GM23338 (cell line): ENCODE results near the gene UBE2D4. TPM values are rescaled to one million over a fixed set of nuclear protein-coding genes. Genes with fewer than 3 reads are reported as not detected.

ENCODE experiments used
- ATAC-seq: fragments of 200-7000 bp; cut with Tn5 transposase; 3 replicates; pipeline ENCODE4 v1.9.1; 2020
- DNase-seq: peaks from one replicate; pipeline ENCODE4 v3.0.0-alpha.2; 2015; ENCODE audit warnings: low spot score
- H2AFZ ChIP-seq: fragments of 200-600 bp; sonication (generic); 2 replicates; pipeline ENCODE4 v1.8.0; 2016; ENCODE audit warnings: antibody characterized with exemption, mild to moderate bottlenecking, moderate library complexity
- H3F3A ChIP-seq: fragments of 200-600 bp; sonication (generic); replicated peaks from 2 replicates; pipeline ENCODE4 v1.8.0; 2017; ENCODE audit warnings: antibody characterized with exemption, mixed run types, low read depth
- H3K27ac ChIP-seq: fragments of 200-600 bp; sonication (generic); 2 replicates; pipeline ENCODE4 v1.6.1; 2016; ENCODE audit warnings: low read depth
- H3K27me3 ChIP-seq: fragments of 200-600 bp; sonication (generic); 2 replicates; pipeline ENCODE4 v1.8.0; 2016; ENCODE audit warnings: mild to moderate bottlenecking, mixed run types, moderate library complexity; ENCODE audit not compliant: insufficient read depth
- H3K36me3 ChIP-seq: fragments of 200-600 bp; sonication (generic); 2 replicates; pipeline ENCODE4 v1.8.0; 2016; ENCODE audit warnings: mild to moderate bottlenecking; ENCODE audit not compliant: insufficient read depth
- H3K4me1 ChIP-seq: fragments of 200-600 bp; sonication (generic); 2 replicates; pipeline ENCODE4 v1.8.0; 2016; ENCODE audit warnings: mild to moderate bottlenecking, moderate library complexity; ENCODE audit not compliant: insufficient read depth
- H3K4me2 ChIP-seq: fragments of 200-600 bp; sonication (generic); 2 replicates; pipeline ENCODE4 v1.7.1; 2017; ENCODE audit warnings: mixed run types
- H3K4me3 ChIP-seq: fragments of 200-600 bp; sonication (generic); 2 replicates; pipeline ENCODE4 v1.6.1; 2016; ENCODE audit warnings: mixed run types
- H3K79me2 ChIP-seq: fragments of 200-600 bp; sonication (generic); replicated peaks from 2 replicates; pipeline ENCODE4 v1.8.0; 2017; ENCODE audit warnings: mild to moderate bottlenecking; ENCODE audit not compliant: insufficient read depth
- H3K9me2 ChIP-seq: fragments of 200-600 bp; sonication (generic); 2 replicates; pipeline ENCODE4 v1.8.0; 2017; ENCODE audit not compliant: insufficient read depth
- H4K20me1 ChIP-seq: fragments of 200-600 bp; sonication (generic); replicated peaks from 2 replicates; pipeline ENCODE4 v1.8.0; 2017; ENCODE audit warnings: mild to moderate bottlenecking; ENCODE audit not compliant: insufficient read depth
- H3K27ac Mint-ChIP-seq: 2 replicates; pipeline ENCODE4 v1.8.0; 2020; ENCODE audit warnings: inconsistent platforms, mild to moderate bottlenecking, moderate library complexity, mixed read lengths
- H3K27me3 Mint-ChIP-seq: 3 replicates; pipeline ENCODE4 v1.8.0; 2022; ENCODE audit warnings: low read depth, mild to moderate bottlenecking, moderate library complexity, mixed read lengths, inconsistent platforms; ENCODE audit not compliant: insufficient read depth, poor library complexity
- H3K36me3 Mint-ChIP-seq: 3 replicates; pipeline ENCODE4 v1.8.0; 2021; ENCODE audit warnings: low read depth, mild to moderate bottlenecking, inconsistent platforms, moderate library complexity, mixed read lengths
- H3K4me1 Mint-ChIP-seq: 3 replicates; pipeline ENCODE4 v1.8.0; 2020; ENCODE audit warnings: mild to moderate bottlenecking, inconsistent platforms, mixed read lengths
- H3K4me3 Mint-ChIP-seq: 3 replicates; pipeline ENCODE4 v1.8.0; 2021; ENCODE audit warnings: moderate library complexity, mild to moderate bottlenecking, inconsistent platforms, mixed read lengths
- H3K9me3 Mint-ChIP-seq: 3 replicates; pipeline ENCODE4 v1.8.0; 2020; ENCODE audit warnings: moderate library complexity, mild to moderate bottlenecking, inconsistent platforms, mixed read lengths
- CREB1 ChIP-seq: fragments of 250-450 bp; sonication (Bioruptor Pico); IDR thresholded peaks from 2 replicates; pipeline ENCODE4 v1.5.0; 2020; ENCODE audit warnings: low read depth, mild to moderate bottlenecking, moderate library complexity
- JUNB ChIP-seq: IDR thresholded peaks from one replicate; pipeline ENCODE4 v1.6.1; 2016; ENCODE audit warnings: antibody characterized with exemption; ENCODE audit not compliant: unreplicated experiment
- POLR2AphosphoS5 ChIP-seq: IDR thresholded peaks from 2 replicates; pipeline ENCODE4 v1.6.1; 2016; ENCODE audit warnings: antibody characterized with exemption, low read depth
- ZNF114 ChIP-seq: fragments of 250-450 bp; sonication (Bioruptor Pico); IDR thresholded peaks from 2 replicates; pipeline ENCODE4 v1.5.0; 2020; ENCODE audit warnings: mild to moderate bottlenecking, moderate library complexity
- polyA plus RNA-seq: library from polyadenylated mRNA; unstranded; fragments of >200 nt; fragmentation: Nextera tagmentation; extraction: Ambion mirVana; gene quantifications from 2 replicates; pipeline ENCODE4 v1.2.1, GENCODE V29; 2016
- total RNA-seq: library from RNA; depleted of rRNA; stranded (reverse); fragments of >200 nt; shearing (Covaris generic); gene quantifications from 2 replicates; pipeline ENCODE4 v1.2.3, GENCODE V29; 2014
- TF ChIP-seq, protein P1 (sequence below): fragments of 250-450 bp; sonication (Bioruptor Pico); IDR thresholded peaks from 2 replicates; pipeline ENCODE4 v1.5.0; 2020; ENCODE audit warnings: mild to moderate bottlenecking, moderate library complexity
- TF ChIP-seq, protein P2 (sequence below): IDR thresholded peaks from 2 replicates; pipeline ENCODE4 v1.6.1; 2016; ENCODE audit warnings: antibody characterized with exemption
- TF ChIP-seq, protein P3 (sequence below), 2 experiments: fragments of 200-600 bp in 1 of 2; sonication (generic) in 1 of 2; conservative IDR thresholded peaks; 2 replicates each; pipeline versions ENCODE4 v1.5.1 to v1.6.1; 2016 to 2017; ENCODE audit warnings: antibody characterized with exemption in 2 of 2, low read depth in 2 of 2, mild to moderate bottlenecking in 2 of 2, moderate library complexity in 1 of 2

The UBE2D4 gene
- total and polyA plus RNA-seq, 2 experiments from 2014 or later: 5.8 to 8.4 TPM

DNA sequence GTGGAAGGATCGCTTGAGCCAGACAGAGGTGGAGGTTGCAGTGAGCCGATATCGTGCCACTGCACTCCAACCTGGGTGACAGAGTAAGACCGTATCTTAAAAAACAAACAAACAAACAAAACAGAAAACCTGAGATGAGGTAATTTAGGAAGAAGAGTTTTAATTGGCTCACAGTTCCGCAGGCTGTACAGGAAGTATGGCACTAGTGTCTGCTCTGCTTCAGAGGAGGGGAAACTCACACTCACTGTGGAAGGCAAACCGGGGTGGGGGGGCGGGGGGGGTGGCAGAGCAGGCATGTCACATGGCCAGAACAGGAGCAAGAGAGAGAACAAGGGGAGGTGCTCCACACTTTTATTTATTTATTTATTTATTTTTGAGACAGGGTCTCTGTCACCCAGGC is 5.1 kb downstream of the UBE2D4 start (continued):
- TF ChIP-seq, protein P1, sequence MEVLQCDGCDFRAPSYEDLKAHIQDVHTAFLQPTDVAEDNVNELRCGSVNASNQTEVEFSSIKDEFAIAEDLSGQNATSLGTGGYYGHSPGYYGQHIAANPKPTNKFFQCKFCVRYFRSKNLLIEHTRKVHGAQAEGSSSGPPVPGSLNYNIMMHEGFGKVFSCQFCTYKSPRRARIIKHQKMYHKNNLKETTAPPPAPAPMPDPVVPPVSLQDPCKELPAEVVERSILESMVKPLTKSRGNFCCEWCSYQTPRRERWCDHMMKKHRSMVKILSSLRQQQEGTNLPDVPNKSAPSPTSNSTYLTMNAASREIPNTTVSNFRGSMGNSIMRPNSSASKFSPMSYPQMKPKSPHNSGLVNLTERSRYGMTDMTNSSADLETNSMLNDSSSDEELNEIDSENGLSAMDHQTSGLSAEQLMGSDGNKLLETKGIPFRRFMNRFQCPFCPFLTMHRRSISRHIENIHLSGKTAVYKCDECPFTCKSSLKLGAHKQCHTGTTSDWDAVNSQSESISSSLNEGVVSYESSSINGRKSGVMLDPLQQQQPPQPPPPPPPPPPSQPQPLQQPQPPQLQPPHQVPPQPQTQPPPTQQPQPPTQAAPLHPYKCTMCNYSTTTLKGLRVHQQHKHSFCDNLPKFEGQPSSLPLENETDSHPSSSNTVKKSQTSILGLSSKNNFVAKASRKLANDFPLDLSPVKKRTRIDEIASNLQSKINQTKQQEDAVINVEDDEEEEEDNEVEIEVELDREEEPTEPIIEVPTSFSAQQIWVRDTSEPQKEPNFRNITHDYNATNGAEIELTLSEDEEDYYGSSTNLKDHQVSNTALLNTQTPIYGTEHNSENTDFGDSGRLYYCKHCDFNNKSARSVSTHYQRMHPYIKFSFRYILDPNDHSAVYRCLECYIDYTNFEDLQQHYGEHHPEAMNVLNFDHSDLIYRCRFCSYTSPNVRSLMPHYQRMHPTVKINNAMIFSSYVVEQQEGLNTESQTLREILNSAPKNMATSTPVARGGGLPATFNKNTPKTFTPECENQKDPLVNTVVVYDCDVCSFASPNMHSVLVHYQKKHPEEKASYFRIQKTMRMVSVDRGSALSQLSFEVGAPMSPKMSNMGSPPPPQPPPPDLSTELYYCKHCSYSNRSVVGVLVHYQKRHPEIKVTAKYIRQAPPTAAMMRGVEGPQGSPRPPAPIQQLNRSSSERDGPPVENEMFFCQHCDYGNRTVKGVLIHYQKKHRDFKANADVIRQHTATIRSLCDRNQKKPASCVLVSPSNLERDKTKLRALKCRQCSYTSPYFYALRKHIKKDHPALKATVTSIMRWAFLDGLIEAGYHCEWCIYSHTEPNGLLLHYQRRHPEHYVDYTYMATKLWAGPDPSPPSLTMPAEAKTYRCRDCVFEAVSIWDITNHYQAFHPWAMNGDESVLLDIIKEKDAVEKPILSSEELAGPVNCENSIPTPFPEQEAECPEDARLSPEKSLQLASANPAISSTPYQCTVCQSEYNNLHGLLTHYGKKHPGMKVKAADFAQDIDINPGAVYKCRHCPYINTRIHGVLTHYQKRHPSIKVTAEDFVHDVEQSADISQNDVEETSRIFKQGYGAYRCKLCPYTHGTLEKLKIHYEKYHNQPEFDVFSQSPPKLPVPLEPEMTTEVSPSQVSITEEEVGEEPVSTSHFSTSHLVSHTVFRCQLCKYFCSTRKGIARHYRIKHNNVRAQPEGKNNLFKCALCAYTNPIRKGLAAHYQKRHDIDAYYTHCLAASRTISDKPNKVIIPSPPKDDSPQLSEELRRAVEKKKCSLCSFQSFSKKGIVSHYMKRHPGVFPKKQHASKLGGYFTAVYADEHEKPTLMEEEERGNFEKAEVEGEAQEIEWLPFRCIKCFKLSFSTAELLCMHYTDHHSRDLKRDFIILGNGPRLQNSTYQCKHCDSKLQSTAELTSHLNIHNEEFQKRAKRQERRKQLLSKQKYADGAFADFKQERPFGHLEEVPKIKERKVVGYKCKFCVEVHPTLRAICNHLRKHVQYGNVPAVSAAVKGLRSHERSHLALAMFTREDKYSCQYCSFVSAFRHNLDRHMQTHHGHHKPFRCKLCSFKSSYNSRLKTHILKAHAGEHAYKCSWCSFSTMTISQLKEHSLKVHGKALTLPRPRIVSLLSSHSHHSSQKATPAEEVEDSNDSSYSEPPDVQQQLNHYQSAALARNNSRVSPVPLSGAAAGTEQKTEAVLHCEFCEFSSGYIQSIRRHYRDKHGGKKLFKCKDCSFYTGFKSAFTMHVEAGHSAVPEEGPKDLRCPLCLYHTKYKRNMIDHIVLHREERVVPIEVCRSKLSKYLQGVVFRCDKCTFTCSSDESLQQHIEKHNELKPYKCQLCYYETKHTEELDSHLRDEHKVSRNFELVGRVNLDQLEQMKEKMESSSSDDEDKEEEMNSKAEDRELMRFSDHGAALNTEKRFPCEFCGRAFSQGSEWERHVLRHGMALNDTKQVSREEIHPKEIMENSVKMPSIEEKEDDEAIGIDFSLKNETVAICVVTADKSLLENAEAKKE: no peak
- TF ChIP-seq, protein P2, sequence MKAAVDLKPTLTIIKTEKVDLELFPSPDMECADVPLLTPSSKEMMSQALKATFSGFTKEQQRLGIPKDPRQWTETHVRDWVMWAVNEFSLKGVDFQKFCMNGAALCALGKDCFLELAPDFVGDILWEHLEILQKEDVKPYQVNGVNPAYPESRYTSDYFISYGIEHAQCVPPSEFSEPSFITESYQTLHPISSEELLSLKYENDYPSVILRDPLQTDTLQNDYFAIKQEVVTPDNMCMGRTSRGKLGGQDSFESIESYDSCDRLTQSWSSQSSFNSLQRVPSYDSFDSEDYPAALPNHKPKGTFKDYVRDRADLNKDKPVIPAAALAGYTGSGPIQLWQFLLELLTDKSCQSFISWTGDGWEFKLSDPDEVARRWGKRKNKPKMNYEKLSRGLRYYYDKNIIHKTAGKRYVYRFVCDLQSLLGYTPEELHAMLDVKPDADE: no peak
- TF ChIP-seq ZNF114 (CRISPR knock-in tag) (no peak), CREB1 (no peak)
- TF ChIP-seq, protein P3, sequence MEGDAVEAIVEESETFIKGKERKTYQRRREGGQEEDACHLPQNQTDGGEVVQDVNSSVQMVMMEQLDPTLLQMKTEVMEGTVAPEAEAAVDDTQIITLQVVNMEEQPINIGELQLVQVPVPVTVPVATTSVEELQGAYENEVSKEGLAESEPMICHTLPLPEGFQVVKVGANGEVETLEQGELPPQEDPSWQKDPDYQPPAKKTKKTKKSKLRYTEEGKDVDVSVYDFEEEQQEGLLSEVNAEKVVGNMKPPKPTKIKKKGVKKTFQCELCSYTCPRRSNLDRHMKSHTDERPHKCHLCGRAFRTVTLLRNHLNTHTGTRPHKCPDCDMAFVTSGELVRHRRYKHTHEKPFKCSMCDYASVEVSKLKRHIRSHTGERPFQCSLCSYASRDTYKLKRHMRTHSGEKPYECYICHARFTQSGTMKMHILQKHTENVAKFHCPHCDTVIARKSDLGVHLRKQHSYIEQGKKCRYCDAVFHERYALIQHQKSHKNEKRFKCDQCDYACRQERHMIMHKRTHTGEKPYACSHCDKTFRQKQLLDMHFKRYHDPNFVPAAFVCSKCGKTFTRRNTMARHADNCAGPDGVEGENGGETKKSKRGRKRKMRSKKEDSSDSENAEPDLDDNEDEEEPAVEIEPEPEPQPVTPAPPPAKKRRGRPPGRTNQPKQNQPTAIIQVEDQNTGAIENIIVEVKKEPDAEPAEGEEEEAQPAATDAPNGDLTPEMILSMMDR (conservative IDR thresholded peaks at IDR 0.05; ENCODE audit: low read depth in 2 of 2): no peak

DNA sequence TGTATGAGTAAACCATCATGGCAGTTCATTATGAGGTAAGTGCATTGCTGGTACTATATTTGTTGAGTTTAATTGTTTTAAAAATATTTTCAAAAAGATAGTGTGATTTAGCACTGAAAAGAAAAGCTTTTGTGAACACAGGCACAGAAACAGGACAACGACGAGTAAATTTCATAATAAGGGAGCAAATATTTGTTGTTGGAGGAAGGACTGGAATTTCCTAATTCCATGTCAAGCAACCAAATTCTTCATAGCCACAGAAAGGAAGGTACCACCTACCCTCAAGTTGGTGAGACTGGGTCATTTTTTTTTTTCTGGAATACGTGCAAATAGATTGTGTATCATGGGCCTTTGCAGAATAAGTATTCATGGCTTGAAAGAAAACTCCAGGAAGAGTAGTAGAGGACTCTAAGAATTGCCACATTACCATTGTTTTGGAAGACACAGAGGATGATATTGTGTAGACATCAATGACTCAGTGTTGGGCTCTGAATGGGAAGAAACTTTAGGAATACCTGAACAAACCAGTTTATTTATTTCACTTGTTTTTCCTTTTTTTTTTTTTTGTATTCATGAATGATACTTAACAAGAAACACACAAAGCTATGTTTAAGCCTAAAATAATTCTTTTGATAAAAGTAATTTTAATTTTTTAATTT is 7.8 kb downstream of the UBE2D4 start:
- ATAC-seq (no peak), DNase-seq (no peak)
- H3K36me3 ChIP-seq: no peaks in the 10 kb centered on the region
- Mint-ChIP-seq H3K27ac (no peak overlapping the region), H3K9me3 (no peaks in the 10 kb centered on the region), H3K36me3 (no peaks in the 10 kb centered on the region), H3K4me1 (peaks cover 4% of the 10 kb centered on the region; the same call in 1 of the 3 replicates), H3K27me3 (peaks cover 2% of the 10 kb centered on the region), H3K4me3 (no peak overlapping the region)
- H3K4me2 ChIP-seq: no peak overlapping the region
- no peaks in the 10 kb centered on the region for H3K27me3 ChIP-seq
- no peak for TF ChIP-seq POLR2AphosphoS5
- TF ChIP-seq JUNB: no peak
- no peaks in the 10 kb centered on the region for H3K79me2 ChIP-seq
- no peak overlapping the region for H3K4me3 ChIP-seq
- H3K4me1 ChIP-seq: no peaks in the 10 kb centered on the region
- no peaks in the 10 kb centered on the region for H3K9me2 ChIP-seq
- H3F3A ChIP-seq: no peaks in the 10 kb centered on the region
- H2AFZ ChIP-seq: no peak overlapping the region
- H3K27ac ChIP-seq: no peak overlapping the region
- H4K20me1 ChIP-seq: no peaks in the 10 kb centered on the region; the same call in 1 of the 2 replicates
